RCC 7860 (cell line): ENCODE results near the gene CCNH.
A peak's percentile ranks its signal among the peaks of the same experiment; 100 is the strongest.

ENCODE experiments used
- DNase-seq: peaks from one replicate; pipeline ENCODE4 v3.0.0-alpha.2; 2015; ENCODE audit warnings: low spot score
- FAIRE-seq: peaks from 2 replicates; lab custom pipeline; 2012; peaks lifted over from hg19 to GRCh38; lab: Jason Lieb, UNC

The CCNH gene

GRCh38 chr5:87404359-87404758, 8.4 kb downstream of the CCNH start:
- no peak for DNase-seq
- FAIRE-seq = no peak

- DNase-seq (no peak), FAIRE-seq (no peak)
Observed at GRCh38 chr5:87403899-87404298, 8.8 kb downstream of the CCNH start.

GRCh38 chr5:87403409-87403808, 9.3 kb downstream of the CCNH start:
- DNase-seq (no peak), FAIRE-seq (no peak)

- FAIRE-seq (no peak), DNase-seq (no peak)
Observed at GRCh38 chr5:87401626-87402025, 11.1 kb downstream of the CCNH start.

- peak; percentile 35 for DNase-seq
- FAIRE-seq = peak; percentile 35
Observed at GRCh38 chr5:87400305-87400899, 12.3 kb downstream of the CCNH start.

GRCh38 chr5:87399720-87400119, 13.0 kb downstream of the CCNH start:
- DNase-seq (no peak), FAIRE-seq (no peak)

GRCh38 chr5:87398981-87399614, 13.6 kb downstream of the CCNH start:
- no peak for FAIRE-seq
- DNase-seq = no peak

- peak; percentile 90 for FAIRE-seq
Observed at GRCh38 chr5:87394411-87395165, 18.1 kb downstream of the CCNH start.

GRCh38 chr5:87393331-87393730, 19.4 kb downstream of the CCNH start:
- FAIRE-seq (peak; percentile 93), DNase-seq (peak; percentile 77)

More at GRCh38 chr5:87394411-87395165, 18.1 kb downstream of the CCNH start:
- DNase-seq = peak; percentile 70

- no peak for DNase-seq
- FAIRE-seq = no peak
Observed at GRCh38 chr5:87392801-87393200, 19.9 kb downstream of the CCNH start.

- no peak for DNase-seq
- FAIRE-seq = no peak
Observed at GRCh38 chr5:87392170-87392569, 20.6 kb downstream of the CCNH start.

- no peak for DNase-seq
- no peak for FAIRE-seq
Observed at GRCh38 chr5:87390576-87391199, 22.0 kb downstream of the CCNH start.

GRCh38 chr5:87390075-87390474, 22.7 kb downstream of the CCNH start:
- DNase-seq (no peak), FAIRE-seq (no peak)

GRCh38 chr5:87389296-87390034, 23.3 kb downstream of the CCNH start:
- no peak for DNase-seq
- FAIRE-seq = no peak

GRCh38 chr5:87388129-87388528, 24.6 kb downstream of the CCNH start:
- FAIRE-seq (no peak), DNase-seq (no peak)

GRCh38 chr5:87385802-87386201, 26.9 kb downstream of the CCNH start:
- no peak for DNase-seq
- FAIRE-seq = no peak

GRCh38 chr5:87383216-87383615, 29.5 kb downstream of the CCNH start:
- FAIRE-seq = no peak
- no peak for DNase-seq

- DNase-seq (no peak), FAIRE-seq (no peak)
Observed at GRCh38 chr5:87382224-87382623, 30.5 kb downstream of the CCNH start.

- FAIRE-seq = no peak
Observed at GRCh38 chr5:87372705-87373104, 40.0 kb downstream of the CCNH start.

GRCh38 chr5:87369431-87369830, 43.3 kb downstream of the CCNH start:
- DNase-seq = no peak

More at GRCh38 chr5:87372705-87373104, 40.0 kb downstream of the CCNH start:
- no peak for DNase-seq

GRCh38 chr5:87368601-87369000, 44.1 kb downstream of the CCNH start:
- FAIRE-seq (no peak), DNase-seq (no peak)

More at GRCh38 chr5:87369431-87369830, 43.3 kb downstream of the CCNH start:
- FAIRE-seq = no peak
